Measurements from ENCODE around the gene RAB5IF. TPM values are rescaled to one million over a fixed set of nuclear protein-coding genes. Genes with fewer than 3 reads are reported as not detected.

RAB5IF gene
- total and polyA plus RNA-seq, 2 of the 8 experiments (the other 6 are each of a cell fraction or from before 2014, with no cell fraction given), result 95.5 to 148 TPM

DNA sequence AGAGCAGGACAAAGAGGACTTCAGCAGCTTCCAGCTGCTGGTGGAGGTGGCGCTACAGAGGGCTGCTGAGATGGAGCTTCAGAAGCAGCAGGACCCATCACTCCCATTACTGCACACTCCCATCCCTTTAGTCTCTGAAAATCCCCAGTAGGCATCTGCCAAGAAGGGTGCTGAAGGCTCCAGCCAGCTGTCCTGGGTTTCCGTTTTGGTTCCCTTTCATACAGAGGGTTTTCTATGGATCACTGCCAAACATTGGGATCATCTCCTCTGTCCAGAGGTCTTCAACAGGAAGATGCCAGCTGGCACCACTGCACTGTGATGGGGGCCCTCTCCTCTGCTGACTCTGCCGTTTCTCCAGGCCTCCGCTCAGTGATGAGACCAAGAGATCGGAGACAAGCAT lies 14.3 kb upstream of the RAB5IF start:
- WGBS, 2 experiments (ENCODE audit: extremely low coverage in 1 of 2, insufficient coverage in 1 of 2, insufficient read length in 1 of 2, insufficient replicate concordance in 2 of 2, low coverage in 1 of 2, low lambda C conversion rate in 2 of 2, missing lambda C conversion rate in 1 of 2), result 85% methylated on average over 5 of the region's 5 CpGs; no CpG with 5 or more reads in 1 of the 2 experiments
- no peaks in the 10 kb centered on the region for H3K23me2 ChIP-seq (ENCODE audit: low read depth, low read length)
- H3K79me1 ChIP-seq (ENCODE audit: low read depth, low read length), result peaks cover 8% of the 10 kb centered on the region
- no peak overlapping the region for H2BK5ac ChIP-seq (ENCODE audit: low read depth, low read length)
- H2AK5ac ChIP-seq (ENCODE audit: low read depth, low read length), result no peak overlapping the region
- no peak overlapping the region for H3K9ac ChIP-seq (replicated peaks in 1 of 4; ENCODE audit: extremely low read depth in 1 of 4, low read depth in 3 of 4, low read length in 3 of 4)
- H2BK20ac ChIP-seq (ENCODE audit: low read length), result no peak overlapping the region
- H3K14ac ChIP-seq (ENCODE audit: insufficient read length), result no peak overlapping the region
- H2BK15ac ChIP-seq (ENCODE audit: low read length), result no peak overlapping the region
- no peak overlapping the region for H2BK12ac ChIP-seq (ENCODE audit: low read depth, low read length)
- peaks cover 0 to 9% (median 5%) of the 10 kb centered on the region in 4 experiments; a peak in 5 of 7 replicates for H3K4me1 ChIP-seq (replicated peaks in 1 of 4; ENCODE audit: control insufficient read depth in 3 of 4, insufficient read depth in 4 of 4, low read length in 3 of 4)
- no peaks in the 10 kb centered on the region for H3K27me3 ChIP-seq (replicated peaks in 1 of 4; ENCODE audit: control insufficient read depth in 3 of 4, extremely low read depth in 1 of 4, insufficient read depth in 3 of 4, low read length in 3 of 4)
- ChIA-PET POLR2A (ENCODE audit: partially characterized antibody) (interaction anchor here (1.2 to 26.6 kb wide), 5 partner anchors 6 to 34 kb away, joined by 3 to 388 read pairs (median 60); partner anchors contain the start of genes RAB5IF and TGIF2), CTCF (ENCODE audit: partially characterized antibody) (interaction anchor here (0.7 to 14.2 kb wide), 8 partner anchors 14 to 48 kb away, joined by 4 to 202 read pairs (median 11); partner anchors contain the start of genes RAB5IF and TGIF2)
- no peak overlapping the region for H3K4me2 ChIP-seq (ENCODE audit: insufficient read depth in 1 of 2, low read depth in 2 of 2, low read length in 2 of 2)
- H2AFZ ChIP-seq (ENCODE audit: low read length), result no peak overlapping the region
- no peak overlapping the region for H2BK120ac ChIP-seq (replicated peaks; ENCODE audit: low read depth, low read length)
- H4K91ac ChIP-seq (replicated peaks; ENCODE audit: insufficient read length, low read length), result no peak overlapping the region
- H3K27ac ChIP-seq (ENCODE audit: low read depth, low read length), result no peak overlapping the region
- H3K23ac ChIP-seq (ENCODE audit: insufficient read length), result no peak overlapping the region
- H3K56ac ChIP-seq (replicated peaks; ENCODE audit: insufficient read length, low read depth, low read length), result no peak overlapping the region
- peaks cover 9 to 36% (median 25%) of the 10 kb centered on the region in 4 experiments; a peak in 6 of 8 replicates for H3K36me3 ChIP-seq (ENCODE audit: control insufficient read depth in 2 of 4, insufficient read depth in 4 of 4, low read length in 3 of 4)
- FAIRE-seq, result no peak
- no peak overlapping the region for H3K18ac ChIP-seq (ENCODE audit: extremely low read depth, low read length)
- H3K79me2 ChIP-seq (ENCODE audit: control insufficient read depth in 1 of 2, insufficient read depth in 2 of 2, low read length in 2 of 2), result peaks cover 0 to 7% of the 10 kb centered on the region in 2 experiments; a peak in 1 of 4 replicates
- no peak overlapping the region; the same call in 1 of the 2 replicates for H4K8ac ChIP-seq (ENCODE audit: extremely low read depth, insufficient read depth, low read length)
- no peak overlapping the region for H3K4ac ChIP-seq (replicated peaks; ENCODE audit: insufficient read length, low read depth, low read length)
- peaks cover 6 to 7% of the 10 kb centered on the region in 2 experiments; a peak in 2 of 4 replicates for H3K9me3 ChIP-seq (ENCODE audit: insufficient read depth in 2 of 2, low read depth in 1 of 2, low read length in 1 of 2)
- no peak overlapping the region for H4K5ac ChIP-seq (ENCODE audit: insufficient read length, low read depth, low read length)
- no peaks in the 10 kb centered on the region for H4K20me1 ChIP-seq (replicated peaks in 1 of 2; ENCODE audit: control insufficient read depth in 1 of 2, insufficient read depth in 2 of 2, low read length in 2 of 2)
- DNase-seq (ENCODE audit: low read depth in 1 of 2, low spot score in 2 of 2), result no peak
- H3K4me3 ChIP-seq (ENCODE audit: extremely low read depth in 1 of 4, insufficient read depth in 2 of 4, low read depth in 3 of 4, low read length in 4 of 4), result no peak overlapping the region
- no peak for TF ChIP-seq KDM4A (IDR thresholded peaks at IDR 0.05; ENCODE audit: low read depth, low read length, severe bottlenecking)
- no peak for TF ChIP-seq BRCA1 (IDR thresholded peaks at IDR 0.05; ENCODE audit: low read depth, low read length)
- no peak for TF ChIP-seq ATF2 (IDR thresholded peaks at IDR 0.05; ENCODE audit: low read length)
- no peak for TF ChIP-seq RNF2 (IDR thresholded peaks at IDR 0.05; ENCODE audit: borderline replicate concordance, low read depth, low read length, missing control alignments, poor library complexity, severe bottlenecking)
- no peak for TF ChIP-seq NRF1 (IDR thresholded peaks at IDR 0.05; ENCODE audit: low read depth, low read length)
- no peak for TF ChIP-seq TAF7 (optimal IDR thresholded peaks at IDR 0.05; ENCODE audit: borderline replicate concordance, low read depth, low read length)
- TF ChIP-seq CBX8 (IDR thresholded peaks at IDR 0.05; ENCODE audit: borderline replicate concordance, low read depth, low read length), result no peak
